Transverse colon (tissue), 4 donors: ENCODE data around the gene ZNF618. TPM values are rescaled to one million over a fixed set of nuclear protein-coding genes. Genes with fewer than 3 reads are reported as not detected.

ENCODE experiments used
- DNase-seq: peaks from one replicate; pipeline ENCODE4 v3.0.0-alpha.2; 2019
- H3K27ac ChIP-seq, 4 donors: fragments of 200-600 bp; sonication (generic); 2 replicates each; pipeline ENCODE4 v1.5.1; 2016 to 2018; ENCODE audit warnings: inconsistent platforms in 4 of 4
- H3K27me3 ChIP-seq: fragments of 200-600 bp; sonication (generic); 2 replicates; pipeline ENCODE4 v1.5.1; 2017; ENCODE audit warnings: inconsistent platforms
- H3K36me3 ChIP-seq, 4 donors: fragments of 200-600 bp; sonication (generic); 2 replicates each; pipeline ENCODE4 v1.5.1; 2017 to 2019; ENCODE audit warnings: inconsistent platforms in 4 of 4
- H3K4me1 ChIP-seq, 4 donors: fragments of 200-600 bp; sonication (generic); 2 replicates each; pipeline ENCODE4 v1.5.1; 2017 to 2020; ENCODE audit warnings: inconsistent platforms in 4 of 4
- H3K4me3 ChIP-seq, 4 donors: fragments of 200-600 bp; sonication (generic); 1 replicate in 1 of 4; 2 replicates in 3 of 4; pipeline versions ENCODE4 v1.5.1 to v1.6.1; 2017 to 2019; ENCODE audit warnings: inconsistent platforms in 4 of 4
- H3K9me3 ChIP-seq, 2 donors: fragments of 200-600 bp; sonication (generic); 2 replicates each; pipeline ENCODE4 v1.5.1; 2017 to 2019; ENCODE audit warnings: inconsistent platforms in 2 of 2
- CTCF ChIP-seq, 5 experiments: fragments of 200-600 bp in 3 of 5; fragments of 450-650 bp in 2 of 5; sonication (generic) in 3 of 5; IDR thresholded peaks; 1 replicate in 2 of 5; 2 replicates in 3 of 5; pipeline ENCODE4 v1.5.1; 2016 to 2017; ENCODE audit warnings: antibody characterized with exemption in 5 of 5, inconsistent platforms in 3 of 5, mild to moderate bottlenecking in 2 of 5, moderate library complexity in 1 of 5
- EP300 ChIP-seq: sonication (generic); formaldehyde crosslinking; IDR thresholded peaks from one replicate; pipeline ENCODE4 v1.6.1; 2017; ENCODE audit warnings: antibody characterized with exemption, low read depth
- POLR2A ChIP-seq: fragments of 450-650 bp; IDR thresholded peaks from one replicate; pipeline ENCODE4 v1.6.1; 2016; ENCODE audit warnings: antibody characterized with exemption, mild to moderate bottlenecking, moderate library complexity
- POLR2AphosphoS5 ChIP-seq, 3 donors: sonication (generic); formaldehyde crosslinking; IDR thresholded peaks; one replicate each; pipeline ENCODE4 v1.6.1; 2016; ENCODE audit warnings: antibody characterized with exemption in 3 of 3
- WGBS, 2 donors: methylation state at CpG; one replicate each; pipeline ENCODE4 v1.1.5; 2018; ENCODE audit warnings: low coverage in 1 of 2; 5-methylcytosine and 5-hydroxymethylcytosine counted together
- in situ Hi-C, 4 donors: fragments of 200-750 bp; cut with MboI; loops; one replicate each; pipeline versions ENCODE4 v1.15.0 to v1.15.1; 2017; ENCODE audit warnings: low sequenced_read_pairs in 3 of 4, low pct_ligation_motif_present in 1 of 4, low pct_unique_long_range_greater_than_20kb in 1 of 4
- intact Hi-C: fragments of 100-400 bp; cut with DNase I; formaldehyde crosslinking; loops from one replicate; pipeline ENCODE4 v1.15.1; 2023; ENCODE audit warnings: low total_unique reads
- total RNA-seq, 4 donors: library from RNA; depleted of rRNA; stranded (reverse); fragments of >200 nt; gene quantifications; one replicate each; pipeline ENCODE4 v1.1.0, GENCODE V29; 2016

ZNF618 gene
- total RNA-seq, 4 donors from 2014 or later, result 2.2 to 8.6 (median 4.0) TPM

- H3K4me3 ChIP-seq, result no peak overlapping the region
Measured at GRCh38 chr9:114000063-114000454, 124.0 kb downstream of the ZNF618 start.

GRCh38 chr9:114000671-114001409 lies 124.7 kb downstream of the ZNF618 start:
- WGBS, 2 donors, result 87% methylated on average over 8 of the region's 8 CpGs; no CpG with 5 or more reads in 1 of the 2 donors
- no peaks in the 10 kb centered on the region for H3K9me3 ChIP-seq
- no peaks in the 10 kb centered on the region for H3K27me3 ChIP-seq
- no peak overlapping the region for H3K27ac ChIP-seq
- no peak for DNase-seq
- intact Hi-C loops, result no loop called here
- no peak overlapping the region for H3K4me3 ChIP-seq
- in situ Hi-C loops, result no loop called here
- no peaks in the 10 kb centered on the region for H3K36me3 ChIP-seq
- H3K4me1 ChIP-seq, result peaks cover 0 to 7% (median 3%) of the 10 kb centered on the region in 4 donors
- no peak for TF ChIP-seq POLR2A
- no peak for TF ChIP-seq EP300
- TF ChIP-seq POLR2AphosphoS5 (IDR thresholded peaks at IDR 0.05), result no peak
- TF ChIP-seq CTCF (IDR thresholded peaks at IDR 0.05), result no peak

More at GRCh38 chr9:114000063-114000454, 124.0 kb downstream of the ZNF618 start:
- Histone ChIP-seq H3K36me3 (no peaks in the 10 kb centered on the region), H3K27ac (no peak overlapping the region), H3K27me3 (no peaks in the 10 kb centered on the region), H3K4me1 (peaks cover 0 to 7% (median 3%) of the 10 kb centered on the region in 4 donors), H3K9me3 (no peaks in the 10 kb centered on the region)
- no peak for TF ChIP-seq CTCF (IDR thresholded peaks at IDR 0.05)
- TF ChIP-seq POLR2AphosphoS5 (IDR thresholded peaks at IDR 0.05), result no peak
- no peak for TF ChIP-seq EP300
- TF ChIP-seq POLR2A, result no peak
- intact Hi-C loops (no loop called here), in situ Hi-C loops (no loop called here)
- WGBS, 2 donors, result 86 to 87% methylated on average over 6 to 13 of the region's 13 CpGs
- DNase-seq, result no peak

- intact Hi-C loops (no loop called here), in situ Hi-C loops (no loop called here)
- Histone ChIP-seq H3K27me3 (no peaks in the 10 kb centered on the region), H3K27ac (no peak overlapping the region), H3K36me3 (no peaks in the 10 kb centered on the region), H3K4me1 (peaks cover 0 to 7% (median 3%) of the 10 kb centered on the region in 4 donors), H3K9me3 (no peaks in the 10 kb centered on the region), H3K4me3 (no peak overlapping the region)
- TF ChIP-seq CTCF (IDR thresholded peaks at IDR 0.05) (no peak), EP300 (no peak), POLR2AphosphoS5 (IDR thresholded peaks at IDR 0.05) (no peak), POLR2A (no peak)
- whole genome bisulfite sequencing, 2 donors, result 50 to 53% methylated on average over 2 to 3 of the region's 3 CpGs
- DNase-seq, result no peak
Measured at GRCh38 chr9:114001410-114001685, 125.2 kb downstream of the ZNF618 start.

GRCh38 chr9:114001794-114002261 lies 125.7 kb downstream of the ZNF618 start:
- H3K4me3 ChIP-seq, result no peak overlapping the region
- intact Hi-C loops, result no loop called here
- DNase-seq, result no peak
- H3K27me3 ChIP-seq, result no peaks in the 10 kb centered on the region
- H3K36me3 ChIP-seq, result no peaks in the 10 kb centered on the region
- no peaks in the 10 kb centered on the region for H3K9me3 ChIP-seq
- no peak for TF ChIP-seq POLR2AphosphoS5 (IDR thresholded peaks at IDR 0.05)
- TF ChIP-seq EP300, result no peak
- TF ChIP-seq POLR2A, result no peak
- no peak for TF ChIP-seq CTCF (IDR thresholded peaks at IDR 0.05)
- WGBS, 2 donors, result 85 to 89% methylated on average over 5 to 12 of the region's 12 CpGs
- peaks cover 0 to 7% (median 3%) of the 10 kb centered on the region in 4 donors for H3K4me1 ChIP-seq
- no peak overlapping the region for H3K27ac ChIP-seq
- in situ Hi-C loops, result no loop called here
